HEK293T (cell line): ENCODE measurements around the gene PDE2A.

Experiments
- CTCF ChIA-PET: fragments of 350-600 bp; formaldehyde crosslinking; extraction: SDS; loops from one replicate; lab custom pipeline; 2021; ENCODE audit warnings: antibody characterized with exemption, inconsistent platforms; lab: Yijun Ruan, JAX
- POLR2A ChIA-PET: fragments of 350-600 bp; formaldehyde crosslinking; extraction: SDS; loops from one replicate; lab custom pipeline; 2020; ENCODE audit warnings: antibody characterized with exemption, inconsistent platforms; lab: Yijun Ruan, JAX
- DNase-seq: peaks from one replicate; pipeline ENCODE4 v3.0.0; 2012; ENCODE audit warnings: mixed read lengths; ENCODE audit errors: extremely low spot score
- ARNT ChIP-seq: fragments of 450-650 bp; IDR thresholded peaks from 2 replicates; pipeline ENCODE4 v1.6.1; 2017; ENCODE audit warnings: mild to moderate bottlenecking
- BHLHE40 ChIP-seq: fragments of 450-650 bp; IDR thresholded peaks from 2 replicates; pipeline ENCODE4 v1.6.1; 2016; ENCODE audit warnings: mild to moderate bottlenecking, moderate library complexity, borderline replicate concordance
- CTBP1 ChIP-seq: fragments of 450-650 bp; IDR thresholded peaks from 2 replicates; pipeline ENCODE4 v1.6.1; 2016; ENCODE audit warnings: borderline replicate concordance
- ELF4 ChIP-seq: fragments of 450-650 bp; IDR thresholded peaks from 2 replicates; pipeline ENCODE4 v1.6.1; 2017; ENCODE audit warnings: antibody characterized with exemption
- FOXA1 ChIP-seq: fragments of 450-650 bp; IDR thresholded peaks from 2 replicates; pipeline ENCODE4 v1.6.1; 2016; ENCODE audit warnings: mild to moderate bottlenecking
- FOXK2 ChIP-seq: fragments of 450-650 bp; IDR thresholded peaks from 2 replicates; pipeline ENCODE4 v1.6.1; 2016; ENCODE audit warnings: mild to moderate bottlenecking
- FOXM1 ChIP-seq: fragments of 450-650 bp; IDR thresholded peaks from 2 replicates; pipeline ENCODE4 v1.6.1; 2017; ENCODE audit warnings: mild to moderate bottlenecking, borderline replicate concordance
- HDGF ChIP-seq: fragments of 450-650 bp; IDR thresholded peaks from 2 replicates; pipeline ENCODE4 v1.6.1; 2017; ENCODE audit warnings: antibody characterized with exemption, borderline replicate concordance
- L3MBTL2 ChIP-seq: fragments of 450-650 bp; conservative IDR thresholded peaks from 2 replicates; pipeline ENCODE4 v1.6.1; 2016; ENCODE audit warnings: mild to moderate bottlenecking
- LEF1 ChIP-seq: fragments of 450-650 bp; IDR thresholded peaks from 2 replicates; pipeline ENCODE4 v1.6.1; 2017; ENCODE audit warnings: mild to moderate bottlenecking, borderline replicate concordance
- NFRKB ChIP-seq: fragments of 450-650 bp; IDR thresholded peaks from 2 replicates; pipeline ENCODE4 v1.6.1; 2016; ENCODE audit warnings: mild to moderate bottlenecking, moderate library complexity
- PKNOX1 ChIP-seq: fragments of 450-650 bp; IDR thresholded peaks from 2 replicates; pipeline ENCODE4 v1.6.1; 2016
- SP1 ChIP-seq: fragments of 450-650 bp; IDR thresholded peaks from 2 replicates; pipeline ENCODE4 v1.6.1; 2017
- SUZ12 ChIP-seq: fragments of 450-650 bp; IDR thresholded peaks from 2 replicates; pipeline ENCODE4 v1.6.1; 2016; ENCODE audit warnings: mild to moderate bottlenecking
- TARDBP ChIP-seq: fragments of 450-650 bp; IDR thresholded peaks from 2 replicates; pipeline ENCODE4 v1.6.1; 2016
- ZNF384 ChIP-seq: fragments of 450-650 bp; IDR thresholded peaks from 2 replicates; pipeline ENCODE4 v1.6.1; 2016

The PDE2A gene

GRCh38 chr11:72617080-72617762 lies 57.0 kb downstream of the PDE2A start:
- no peak for DNase-seq
- TF ChIP-seq SUZ12 (no peak), L3MBTL2 (no peak), CTBP1 (no peak)
- ChIA-PET POLR2A (no interaction called here), CTCF (no interaction called here)

- ChIA-PET POLR2A (no interaction called here), CTCF (no interaction called here)
- no peak for TF ChIP-seq TARDBP
- no peak for TF ChIP-seq PKNOX1
- no peak for TF ChIP-seq FOXK2
- DNase-seq = no peak
Measured at GRCh38 chr11:72616655-72617054, 57.6 kb downstream of the PDE2A start.

- DNase-seq = no peak
- POLR2A ChIA-PET = no interaction called here
- CTCF ChIA-PET = no interaction called here
- no peak for TF ChIP-seq BHLHE40
- TF ChIP-seq PKNOX1 = no peak
- TF ChIP-seq LEF1 = no peak
- no peak for TF ChIP-seq TARDBP
- no peak for TF ChIP-seq ELF4
- TF ChIP-seq SUZ12 = no peak
- TF ChIP-seq ARNT = no peak
- no peak for TF ChIP-seq CTBP1
- no peak for TF ChIP-seq FOXK2
- TF ChIP-seq NFRKB = no peak
- no peak for TF ChIP-seq SP1
- no peak for TF ChIP-seq HDGF
- TF ChIP-seq FOXM1 = no peak
- TF ChIP-seq L3MBTL2 = no peak
- no peak for TF ChIP-seq FOXA1
- no peak for TF ChIP-seq ZNF384
Measured at GRCh38 chr11:72615329-72615728, 58.9 kb downstream of the PDE2A start.

- DNase-seq = no peak
- POLR2A ChIA-PET = no interaction called here
- CTCF ChIA-PET = no interaction called here
- no peak for TF ChIP-seq ELF4
Measured at GRCh38 chr11:72614381-72614780, 59.8 kb downstream of the PDE2A start.

- CTCF ChIA-PET = no interaction called here
- no peak for TF ChIP-seq FOXA1
- TF ChIP-seq FOXK2 = no peak
- no peak for TF ChIP-seq ZNF384
- TF ChIP-seq SP1 = no peak
- TF ChIP-seq NFRKB = no peak
- no peak for TF ChIP-seq LEF1
- TF ChIP-seq BHLHE40 = no peak
- POLR2A ChIA-PET = no interaction called here
- no peak for DNase-seq
Measured at GRCh38 chr11:72613977-72614376, 60.2 kb downstream of the PDE2A start.

- no peak for DNase-seq
- no peak for TF ChIP-seq FOXM1
- TF ChIP-seq ZNF384 = no peak
- no peak for TF ChIP-seq HDGF
- no peak for TF ChIP-seq ELF4
- no peak for TF ChIP-seq CTBP1
- TF ChIP-seq L3MBTL2 = no peak
- TF ChIP-seq TARDBP = no peak
- TF ChIP-seq PKNOX1 = no peak
- TF ChIP-seq ARNT = no peak
- TF ChIP-seq SP1 = no peak
- POLR2A ChIA-PET = no interaction called here
Measured at GRCh38 chr11:72613450-72613849, 60.8 kb downstream of the PDE2A start.

GRCh38 chr11:72609476-72609875 lies 64.7 kb downstream of the PDE2A start:
- ChIA-PET POLR2A (no interaction called here), CTCF (interaction anchor here (0.6 to 1.7 kb wide), 3 partner anchors 11 to 175 kb away, joined by 4 to 5 read pairs (median 4); no protein-coding TSS in a partner anchor)
- no peak for DNase-seq
- no peak for TF ChIP-seq NFRKB

More at GRCh38 chr11:72613450-72613849, 60.8 kb downstream of the PDE2A start:
- CTCF ChIA-PET = no interaction called here
